ENCODE measurements around the gene GULP1.

GULP1 gene

DNA sequence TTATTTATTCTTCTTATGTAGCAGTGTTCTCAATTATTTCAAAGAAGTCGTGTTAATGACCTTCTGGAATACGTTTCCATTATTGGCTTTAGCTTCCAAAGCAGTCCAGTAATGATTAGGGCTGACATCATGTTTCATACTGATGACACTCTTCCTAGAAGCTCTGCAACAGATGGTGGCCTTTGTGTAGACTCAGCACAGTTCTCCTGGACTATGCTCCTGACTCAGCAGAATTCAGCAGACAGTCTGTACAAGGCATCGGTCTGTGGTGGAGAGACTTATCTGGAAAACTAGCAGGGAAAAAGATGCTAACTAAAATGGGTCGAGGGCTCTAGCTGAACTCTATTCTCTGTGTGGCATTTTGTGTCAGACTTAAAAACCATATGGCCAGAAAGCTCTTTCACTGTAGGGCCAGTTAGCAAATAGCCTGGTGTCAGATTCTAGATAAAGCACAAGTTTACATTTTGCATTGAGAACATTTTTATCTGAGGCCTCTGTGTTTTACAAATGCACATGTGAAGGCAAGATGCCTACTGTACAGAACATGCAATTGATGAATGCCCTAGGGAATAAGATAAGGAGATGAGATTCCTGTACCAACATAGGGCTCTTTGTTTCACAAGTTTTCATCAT is 35.1 kb downstream of the GULP1 start:
- no peak for DNase-seq

DNA sequence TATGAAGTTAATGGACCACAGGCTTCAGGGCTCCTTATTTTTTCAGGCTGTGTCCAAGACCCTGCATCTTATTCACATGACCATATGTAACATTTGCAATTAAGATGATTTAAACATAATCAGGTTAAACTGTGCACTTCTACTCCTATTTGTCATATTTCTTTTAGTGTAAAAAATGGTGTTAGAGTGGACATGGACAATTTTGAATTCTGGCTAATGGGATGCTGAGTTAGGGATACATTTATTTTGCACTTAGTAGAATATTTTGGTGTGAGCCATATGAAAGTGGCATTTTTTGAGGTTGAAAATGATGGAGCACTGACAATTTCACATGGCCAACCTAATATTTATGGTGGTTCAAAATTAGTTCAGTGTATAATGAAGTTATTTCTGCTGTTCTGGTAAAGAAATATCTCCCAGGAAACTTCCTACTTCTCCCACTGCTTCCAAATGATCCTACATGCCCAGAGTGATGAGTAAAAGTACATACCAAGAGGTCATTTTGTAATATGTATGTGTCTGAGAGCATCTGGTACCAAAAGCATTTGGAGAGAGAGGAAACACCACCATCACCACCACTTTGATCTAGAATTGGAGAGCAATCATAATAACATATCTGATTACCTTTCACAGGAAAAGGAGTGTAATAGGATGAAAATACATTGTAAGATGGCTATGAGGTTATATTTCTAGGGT is 36.0 kb downstream of the GULP1 start:
- DNase-seq: no peak

DNA sequence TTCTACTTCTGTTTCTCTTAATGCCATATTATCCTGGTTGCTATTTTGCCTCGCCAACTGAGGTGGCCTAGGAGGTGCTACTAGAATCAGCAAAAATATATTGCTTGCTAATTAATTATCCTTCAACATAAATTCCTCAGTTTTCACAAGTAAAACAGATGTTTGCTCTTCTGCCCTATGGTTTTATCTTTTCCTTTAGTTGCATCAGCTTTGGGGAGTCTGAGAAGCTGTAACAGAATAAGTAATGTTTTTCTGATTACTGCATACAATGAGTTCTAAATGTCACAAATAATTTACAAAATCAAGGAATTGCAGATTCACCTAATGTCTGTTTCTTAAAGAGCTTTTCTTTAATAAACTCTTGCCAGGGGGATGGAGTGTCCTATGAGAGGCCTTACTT is 36.7 kb downstream of the GULP1 start:
- DNase-seq: no peak

GRCh38 chr2:188330316-188331053 is 38.8 kb downstream of the GULP1 start:
- DNase-seq: no peak

DNA sequence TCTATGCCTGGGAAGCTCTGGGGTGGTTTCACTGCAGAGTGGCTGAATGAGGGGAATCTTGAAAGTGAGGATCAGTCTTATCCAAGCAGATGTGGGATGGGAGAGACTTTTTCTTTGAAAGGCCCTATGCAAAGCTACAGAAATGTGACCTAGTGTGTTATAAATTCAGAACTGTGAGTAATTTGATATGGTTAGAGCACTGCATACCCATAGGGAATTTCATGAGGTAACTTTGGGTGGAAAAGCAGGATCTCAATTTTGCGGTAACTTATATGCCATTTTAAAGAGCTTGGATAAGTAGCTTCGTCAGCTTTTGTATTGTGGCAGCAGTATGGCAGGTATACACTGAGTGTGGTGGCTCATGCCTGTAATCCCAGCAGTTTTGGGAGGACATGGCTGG is 40.9 kb downstream of the GULP1 start:
- DNase-seq: no peak

DNA sequence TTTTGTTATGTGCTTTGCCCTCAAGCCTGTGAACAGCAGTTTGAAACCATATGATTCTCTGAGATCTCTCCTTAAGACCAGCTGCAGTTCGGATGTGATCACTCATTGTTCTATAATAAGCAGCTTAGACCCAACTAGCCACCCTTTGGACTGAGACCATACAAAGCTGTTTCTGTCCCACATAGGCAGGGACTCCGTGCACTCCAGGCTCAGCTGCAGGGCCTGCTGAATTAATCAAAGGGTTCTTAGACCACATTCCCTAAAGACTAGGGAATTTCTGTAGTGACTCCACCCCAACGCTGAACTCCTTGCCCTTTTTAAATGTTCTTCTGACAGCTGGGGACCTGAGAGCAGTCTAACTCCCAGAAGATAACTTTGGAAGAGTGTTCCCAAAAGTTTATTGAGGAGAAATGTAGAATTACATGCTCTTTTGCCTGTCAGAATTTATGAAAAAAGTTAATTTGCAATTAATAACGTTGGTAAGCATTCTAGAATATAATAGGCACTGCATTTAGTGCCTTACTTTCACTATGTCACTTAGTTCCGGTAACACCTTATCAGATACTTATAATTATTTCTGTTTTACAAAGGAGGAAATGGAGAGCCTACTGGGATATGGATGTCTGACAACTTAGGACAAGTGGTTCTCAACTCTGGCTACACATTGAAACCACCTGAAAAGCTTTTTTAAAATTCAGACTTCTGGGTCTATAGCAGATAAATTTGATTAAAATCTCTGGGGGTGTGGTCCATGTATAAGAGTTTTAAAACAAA is 42.3 kb downstream of the GULP1 start:
- DNase-seq: no peak

- DNase-seq: no peak
Observed at GRCh38 chr2:188338463-188338862, 46.8 kb downstream of the GULP1 start.

GRCh38 chr2:188340257-188340656 is 48.6 kb downstream of the GULP1 start:
- no peak for DNase-seq

GRCh38 chr2:188345020-188345419 is 53.3 kb downstream of the GULP1 start:
- DNase-seq: no peak

DNA sequence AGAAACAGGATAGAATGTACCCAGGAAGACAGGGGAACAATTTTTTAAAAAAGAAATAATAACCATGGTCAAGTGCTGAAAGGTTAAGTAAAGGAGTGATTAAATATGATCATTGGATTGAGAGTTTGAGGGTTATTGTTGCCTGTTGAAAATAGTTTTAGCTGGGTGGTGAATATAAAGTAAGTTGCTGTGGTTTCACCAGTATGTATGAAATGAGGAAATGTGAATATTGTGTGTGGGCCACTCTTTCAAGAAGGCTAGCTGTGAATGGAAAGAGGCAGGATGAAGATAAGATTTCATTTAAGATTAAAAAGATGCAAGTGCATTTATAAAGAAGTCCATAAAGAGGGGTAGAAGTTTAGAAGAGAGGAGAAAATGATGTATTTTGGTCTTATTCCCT is 53.8 kb downstream of the GULP1 start:
- no peak for DNase-seq

DNA sequence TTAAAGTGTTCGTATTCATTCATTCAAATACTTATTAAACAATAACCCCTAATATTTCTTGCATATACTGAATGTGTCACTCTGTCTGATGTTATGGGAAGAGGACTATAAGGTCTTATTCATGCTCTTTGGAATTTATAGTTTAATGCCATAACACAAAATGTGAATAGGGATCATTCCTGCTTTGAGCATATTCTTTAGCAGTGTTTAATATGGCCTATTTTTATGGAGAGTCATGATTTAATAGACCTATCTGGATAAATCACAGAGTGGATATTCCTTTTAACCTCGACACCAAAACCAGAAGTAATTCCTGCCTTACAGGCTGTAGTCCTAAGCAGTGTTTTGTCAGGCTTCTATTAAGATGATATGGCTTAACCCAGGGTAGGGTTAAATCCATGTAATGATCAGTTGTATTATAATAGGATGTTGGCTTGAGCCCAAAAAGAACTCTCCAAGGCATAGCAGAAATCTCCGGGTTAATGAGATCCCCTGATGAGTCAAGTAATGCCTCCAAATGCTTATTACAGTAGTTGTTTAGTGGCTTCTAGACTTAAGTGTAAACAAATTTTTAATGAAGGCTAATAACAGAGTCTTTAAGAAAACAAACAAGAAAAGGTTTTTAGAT is 54.3 kb downstream of the GULP1 start:
- DNase-seq: no peak

DNA sequence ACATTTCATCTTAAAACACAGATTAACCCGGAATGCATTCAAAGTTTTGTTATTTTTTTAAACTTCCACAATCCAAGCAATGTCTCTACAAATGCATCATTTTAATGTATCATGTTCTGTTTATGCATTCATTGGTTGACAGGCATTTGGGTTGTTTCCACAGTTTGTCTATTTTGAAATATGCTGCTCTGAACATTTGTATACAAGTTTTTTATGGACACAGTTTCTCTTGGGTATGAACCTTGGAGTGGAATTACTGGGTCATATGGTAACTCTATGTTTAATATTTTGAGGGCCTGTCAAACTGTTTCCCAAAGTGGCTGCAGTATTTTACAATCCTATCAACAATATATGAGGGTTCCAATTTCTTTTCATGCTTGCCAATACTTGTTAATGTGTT is 57.3 kb downstream of the GULP1 start:
- DNase-seq: no peak

DNA sequence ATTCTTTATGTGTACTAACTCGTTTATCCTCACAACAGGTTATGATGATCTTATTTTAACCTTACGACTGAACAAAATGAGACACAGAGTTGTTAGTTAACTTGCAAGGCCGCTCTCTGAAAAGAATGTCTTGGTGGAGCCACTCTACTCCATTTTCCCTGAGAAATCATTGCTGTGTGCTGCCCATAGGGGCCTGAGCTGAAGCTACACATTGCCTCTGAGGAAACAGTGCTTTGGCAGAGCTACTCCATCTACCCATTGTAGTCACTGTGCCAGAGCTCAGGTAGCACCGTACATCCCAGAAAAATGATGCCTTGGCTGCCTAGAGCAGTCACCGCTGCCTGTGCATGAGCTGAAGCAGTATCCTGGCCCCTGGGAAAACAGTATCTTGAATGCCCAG is 61.6 kb downstream of the GULP1 start:
- DNase-seq: no peak

- no peak for DNase-seq
Observed at GRCh38 chr2:188360485-188361263, 69.0 kb downstream of the GULP1 start.

DNA sequence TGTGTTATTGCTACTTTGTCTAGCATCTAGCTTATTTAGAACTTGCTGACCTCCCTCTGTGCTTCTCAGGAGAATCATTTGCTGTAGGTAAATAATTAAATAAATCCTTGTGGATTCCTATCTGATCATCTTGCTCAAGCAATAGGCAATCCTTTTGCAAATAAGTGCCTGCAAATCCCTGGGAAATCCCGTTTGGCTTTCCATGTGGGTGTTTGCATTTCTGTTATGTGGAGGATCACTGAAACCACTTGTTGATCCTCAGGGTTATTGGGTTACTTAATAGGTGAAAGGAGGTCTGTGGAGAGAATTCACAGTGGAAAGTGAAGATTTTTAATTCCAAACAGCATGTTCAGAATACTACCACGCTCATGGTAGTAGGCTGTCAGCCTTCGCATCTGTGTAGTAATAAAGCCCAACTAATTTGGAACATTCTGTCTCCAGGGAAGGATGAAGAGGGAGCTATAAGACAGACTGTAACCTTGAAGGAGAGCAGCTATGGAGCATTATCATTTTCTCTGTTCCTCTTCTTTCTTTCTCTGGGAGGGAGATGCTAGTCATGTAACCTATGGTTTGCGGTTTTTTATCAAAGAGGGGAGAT is 72.5 kb downstream of the GULP1 start:
- DNase-seq: no peak

DNA sequence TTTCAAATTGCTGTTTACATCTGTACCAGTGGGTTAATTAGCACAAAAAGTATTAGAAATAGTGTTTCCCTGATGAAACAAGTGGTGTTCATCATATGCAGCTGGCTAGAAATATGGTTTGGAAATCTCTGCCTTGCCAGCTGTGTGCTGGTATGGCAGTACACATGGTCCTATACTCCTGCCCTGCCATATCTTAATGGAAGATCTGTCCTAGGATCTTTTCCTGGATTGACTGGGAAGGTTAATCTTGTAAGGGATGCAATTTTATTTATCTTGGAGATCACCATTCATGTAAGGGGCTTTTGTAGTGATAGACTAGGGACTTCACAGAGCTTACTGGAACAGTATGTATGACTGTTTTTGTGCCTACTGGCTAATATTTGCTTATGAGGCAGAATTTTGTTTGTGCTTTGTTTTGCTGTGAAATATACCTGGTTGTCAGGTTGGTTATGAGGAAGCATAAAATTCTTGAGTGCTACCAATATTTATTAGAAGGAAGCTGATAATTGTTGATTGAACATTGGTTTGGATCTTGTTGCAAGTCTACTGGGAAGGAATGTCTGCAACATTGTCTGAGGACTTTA is 73.5 kb downstream of the GULP1 start:
- no peak for DNase-seq

DNA sequence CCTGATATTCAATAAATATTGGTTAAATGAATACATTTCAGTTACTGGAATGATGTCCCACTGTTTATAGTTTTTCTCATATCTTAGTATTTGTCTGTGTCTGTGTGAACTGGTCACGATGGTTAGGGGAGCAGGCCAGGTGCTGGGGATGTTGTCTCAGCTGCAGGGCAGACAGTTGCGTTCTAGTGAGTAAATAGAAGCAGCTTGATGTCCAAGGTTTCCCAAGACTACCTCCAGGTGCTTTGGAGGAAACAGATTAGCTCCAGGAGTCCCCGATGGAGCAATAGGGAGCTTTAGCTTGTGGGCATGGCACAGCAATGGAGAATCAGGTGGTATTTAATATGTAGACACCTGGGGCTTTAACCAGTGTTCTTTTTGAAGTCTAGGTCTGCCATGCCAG is 75.5 kb downstream of the GULP1 start:
- DNase-seq: no peak

DNA sequence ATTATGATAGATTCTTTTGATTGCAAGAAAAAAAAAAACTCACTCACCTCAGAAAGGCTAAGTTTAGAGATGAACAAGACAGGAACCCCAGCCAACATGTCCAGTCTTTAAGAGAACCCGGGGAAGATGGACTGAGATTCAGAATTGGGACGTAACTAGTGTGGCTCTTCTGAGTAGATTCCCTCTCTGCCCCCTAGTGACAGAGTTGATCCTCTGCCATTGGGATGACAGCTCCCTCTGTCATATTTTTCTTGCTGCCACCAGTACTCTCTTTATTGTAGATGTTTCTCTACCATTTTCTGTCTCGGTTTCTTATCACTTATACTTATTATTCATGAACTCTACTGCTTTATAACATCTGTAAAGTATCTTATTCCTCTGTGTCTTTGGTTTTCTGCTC is 77.7 kb downstream of the GULP1 start:
- DNase-seq: no peak

GRCh38 chr2:188378371-188378950 is 86.8 kb downstream of the GULP1 start:
- DNase-seq: no peak

- DNase-seq: no peak
Observed at GRCh38 chr2:188379748-188380147, 88.1 kb downstream of the GULP1 start.

DNA sequence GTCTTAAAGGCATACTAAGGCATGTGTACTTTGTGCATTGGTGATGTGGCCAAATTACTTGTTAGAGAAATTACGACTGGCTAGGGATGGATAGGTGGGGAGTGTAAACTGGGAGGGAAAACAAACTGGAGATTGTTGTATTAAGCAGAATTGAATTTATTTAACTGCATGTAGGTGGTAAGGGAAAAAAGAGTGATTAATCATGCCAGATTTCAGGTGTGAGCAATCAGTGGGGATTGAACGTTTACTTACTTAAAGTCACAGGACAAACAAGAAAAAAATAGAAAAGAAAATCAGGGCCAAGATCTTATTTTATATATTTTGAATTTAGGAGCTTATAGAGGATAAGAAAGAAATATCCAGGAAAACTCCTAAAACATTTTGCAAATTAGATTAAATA is 88.6 kb downstream of the GULP1 start:
- no peak for DNase-seq
